ENCODE results near the gene CSRP3.

DNA sequence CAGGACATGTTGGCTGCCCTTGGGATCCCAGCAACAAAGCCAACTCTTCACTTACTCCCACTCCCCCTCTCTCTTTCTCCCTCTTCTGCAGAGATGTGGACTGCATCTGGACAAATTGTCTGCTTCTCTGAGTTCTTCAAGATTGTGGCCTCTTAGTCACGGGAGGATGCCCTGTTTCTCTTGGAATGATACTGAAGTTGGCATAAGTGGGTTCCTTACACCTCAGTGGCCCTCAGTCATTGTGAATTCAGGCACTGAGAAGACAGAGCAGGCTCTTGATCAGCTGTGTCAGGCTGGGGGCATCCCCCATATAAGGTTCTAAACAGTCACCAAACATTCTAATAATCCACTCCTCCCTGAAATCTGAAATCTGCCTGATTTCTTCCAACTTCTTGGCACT lies 45.0 kb upstream of the CSRP3 start:
- no peak for TF ChIP-seq EZH2 (IDR thresholded peaks at IDR 0.05; ENCODE audit: borderline replicate concordance, insufficient read depth, low read length, poor library complexity, severe bottlenecking)
- TF ChIP-seq POLR2AphosphoS5 (IDR thresholded peaks at IDR 0.05) = no peak
- TF ChIP-seq, protein P1, sequence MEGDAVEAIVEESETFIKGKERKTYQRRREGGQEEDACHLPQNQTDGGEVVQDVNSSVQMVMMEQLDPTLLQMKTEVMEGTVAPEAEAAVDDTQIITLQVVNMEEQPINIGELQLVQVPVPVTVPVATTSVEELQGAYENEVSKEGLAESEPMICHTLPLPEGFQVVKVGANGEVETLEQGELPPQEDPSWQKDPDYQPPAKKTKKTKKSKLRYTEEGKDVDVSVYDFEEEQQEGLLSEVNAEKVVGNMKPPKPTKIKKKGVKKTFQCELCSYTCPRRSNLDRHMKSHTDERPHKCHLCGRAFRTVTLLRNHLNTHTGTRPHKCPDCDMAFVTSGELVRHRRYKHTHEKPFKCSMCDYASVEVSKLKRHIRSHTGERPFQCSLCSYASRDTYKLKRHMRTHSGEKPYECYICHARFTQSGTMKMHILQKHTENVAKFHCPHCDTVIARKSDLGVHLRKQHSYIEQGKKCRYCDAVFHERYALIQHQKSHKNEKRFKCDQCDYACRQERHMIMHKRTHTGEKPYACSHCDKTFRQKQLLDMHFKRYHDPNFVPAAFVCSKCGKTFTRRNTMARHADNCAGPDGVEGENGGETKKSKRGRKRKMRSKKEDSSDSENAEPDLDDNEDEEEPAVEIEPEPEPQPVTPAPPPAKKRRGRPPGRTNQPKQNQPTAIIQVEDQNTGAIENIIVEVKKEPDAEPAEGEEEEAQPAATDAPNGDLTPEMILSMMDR (IDR thresholded peaks at IDR 0.05; ENCODE audit: poor library complexity, severe bottlenecking) = no peak
- no peak for TF ChIP-seq RAD21 (conservative IDR thresholded peaks at IDR 0.05)
